Left hindlimb (tissue), 1 donor: ENCODE data around the gene RAG2.
"Not testable (repeated sequence)": the region's sequence is repeated elsewhere in the genome, so short reads cannot be mapped to it uniquely, and the experiment has no call there.

Source experiments
- DNase-seq: peaks from one replicate; pipeline ENCODE4 v3.0.0-alpha.2; 2018

The RAG2 gene

GRCh38 chr11:36596880-36597279 is 1.2 kb downstream of the RAG2 start:
- no peak for DNase-seq

- DNase-seq, result peak; percentile 78
Observed at GRCh38 chr11:36594316-36594989, 3.6 kb downstream of the RAG2 start, which contains the start of gene IFTAP. Gene IFTAP (plus strand): TSS chr11:36594502. CDS start chr11:36610104, 15,602 bp downstream.

- no peak for DNase-seq
Observed at GRCh38 chr11:36591433-36591832, 6.6 kb downstream of the RAG2 start.

DNA sequence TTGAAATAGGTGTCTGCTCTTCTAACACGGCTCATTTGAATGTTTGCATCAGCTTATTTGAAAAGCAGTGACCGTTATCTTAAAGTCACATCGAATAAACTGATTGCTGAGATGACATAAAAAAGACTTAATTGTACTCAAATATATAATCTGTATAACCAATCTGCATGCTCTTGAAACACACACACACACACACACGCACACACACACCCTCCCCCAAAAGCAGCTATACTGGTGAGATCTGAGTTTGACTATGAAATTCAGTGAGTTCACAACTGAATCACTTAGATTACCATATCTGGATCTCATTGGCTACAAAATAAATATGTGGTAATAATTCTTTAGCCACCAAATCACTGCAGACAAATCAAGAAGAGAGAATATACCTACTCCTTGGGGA is 7.5 kb downstream of the RAG2 start:
- no peak for DNase-seq

DNA sequence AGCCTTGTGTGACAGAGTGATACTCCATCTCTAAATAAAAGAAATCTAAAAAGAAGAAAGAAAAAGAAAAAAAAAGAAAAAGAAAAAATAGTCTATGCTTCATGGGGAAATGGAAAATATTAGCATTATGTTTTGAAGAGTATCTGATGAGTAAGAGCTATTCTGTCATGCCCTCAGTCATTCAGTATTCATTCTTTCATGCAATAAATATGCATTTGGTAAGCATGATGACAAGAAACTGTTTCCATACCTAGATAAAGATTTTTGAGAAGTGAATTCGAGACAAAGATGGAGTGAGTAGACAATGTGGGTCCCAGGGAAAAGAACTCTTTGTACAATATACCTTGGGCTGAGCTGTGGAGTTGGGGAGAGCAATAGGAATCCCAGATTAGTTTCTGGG is 9.9 kb downstream of the RAG2 start:
- no peak for DNase-seq

DNA sequence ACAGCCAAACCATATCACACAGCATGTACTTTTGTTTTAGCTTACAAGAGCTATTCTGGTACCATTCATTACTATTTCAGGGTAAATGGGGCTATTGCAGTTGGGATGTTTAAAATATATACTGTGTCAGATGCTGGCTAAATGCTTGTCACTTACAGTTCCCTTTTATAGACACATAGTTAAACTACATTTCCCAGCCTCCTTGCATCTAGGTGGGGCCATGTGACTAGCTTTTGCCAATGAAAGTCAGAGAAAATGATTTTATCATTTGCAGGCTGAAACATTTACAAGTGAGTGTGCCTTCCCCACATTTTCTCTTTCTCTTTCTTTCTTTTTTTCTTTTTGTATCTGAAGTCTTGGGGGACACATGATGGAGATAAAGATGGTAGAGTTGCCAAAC is 11.5 kb downstream of the RAG2 start:
- DNase-seq, result no peak

- DNase-seq, result no peak
Observed at GRCh38 chr11:36583667-36584066, 14.4 kb downstream of the RAG2 start.

- DNase-seq, result no peak
Observed at GRCh38 chr11:36581536-36581935, 16.5 kb downstream of the RAG2 start.

- DNase-seq, result no peak
Observed at GRCh38 chr11:36578458-36578857, 19.6 kb downstream of the RAG2 start.

- no peak for DNase-seq
Observed at GRCh38 chr11:36577859-36578258, 20.2 kb downstream of the RAG2 start.

DNA sequence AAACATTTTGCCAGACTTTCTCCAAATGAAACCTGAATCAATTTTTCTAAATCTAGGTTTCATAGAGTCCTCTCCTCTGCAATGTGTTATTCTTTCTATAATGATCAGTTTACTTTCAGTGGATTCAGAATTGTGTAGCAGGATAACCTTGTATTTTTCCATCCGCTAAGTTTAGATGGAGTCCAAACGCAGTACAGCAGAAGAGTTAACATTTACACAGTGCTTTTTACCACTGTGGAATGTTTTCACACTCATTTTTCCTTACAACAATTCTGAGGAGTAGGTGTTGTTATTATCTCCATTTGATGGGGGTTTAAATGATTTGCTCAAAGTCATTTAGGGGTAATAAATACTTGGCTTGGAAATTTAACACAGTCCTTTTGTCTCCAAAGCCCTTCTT is 20.7 kb downstream of the RAG2 start:
- no peak for DNase-seq

DNA sequence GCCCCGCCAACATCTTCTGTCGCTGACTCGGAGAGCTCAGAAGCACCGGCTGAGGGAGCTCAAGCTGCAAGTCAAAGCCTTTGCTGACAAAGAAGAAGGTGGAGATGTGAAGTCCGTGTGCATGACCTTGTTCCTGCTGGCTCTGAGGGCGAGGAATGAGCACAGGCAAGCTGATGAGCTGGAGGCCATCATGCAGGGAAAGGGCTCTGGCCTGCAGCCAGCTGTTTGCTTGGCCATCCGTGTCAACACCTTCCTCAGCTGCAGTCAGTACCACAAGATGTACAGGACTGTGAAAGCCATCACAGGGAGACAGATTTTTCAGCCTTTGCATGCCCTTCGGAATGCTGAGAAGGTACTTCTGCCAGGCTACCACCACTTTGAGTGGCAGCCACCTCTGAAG is 23.6 kb downstream of the RAG2 start:
- no peak for DNase-seq

DNA sequence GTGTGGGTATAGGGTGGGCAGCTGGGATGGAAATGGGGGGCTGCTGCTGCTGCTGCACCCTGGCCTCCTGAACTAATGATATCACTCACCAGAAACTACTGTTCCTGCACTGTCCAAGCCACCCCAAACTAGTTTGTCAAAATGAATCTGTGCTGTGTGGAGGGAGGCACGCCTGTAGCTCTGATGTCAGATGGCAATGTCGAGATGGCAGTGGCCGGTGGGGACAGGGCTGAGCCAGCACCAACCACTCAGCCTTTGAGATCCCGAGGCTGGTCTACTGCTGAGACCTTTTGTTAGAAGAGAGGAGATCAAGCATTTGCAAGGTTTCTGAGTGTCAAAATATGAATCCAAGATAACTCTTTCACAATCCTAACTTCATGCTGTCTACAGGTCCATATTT is 28.9 kb downstream of the RAG2 start:
- DNase-seq, result no peak

GRCh38 chr11:36567694-36568093 is 30.3 kb downstream of the RAG2 start, which contains the start of gene RAG1:
Gene RAG1 (plus strand): TSS chr11:36568007. CDS start chr11:36573305, 5,298 bp downstream.
- DNase-seq, result no peak

DNA sequence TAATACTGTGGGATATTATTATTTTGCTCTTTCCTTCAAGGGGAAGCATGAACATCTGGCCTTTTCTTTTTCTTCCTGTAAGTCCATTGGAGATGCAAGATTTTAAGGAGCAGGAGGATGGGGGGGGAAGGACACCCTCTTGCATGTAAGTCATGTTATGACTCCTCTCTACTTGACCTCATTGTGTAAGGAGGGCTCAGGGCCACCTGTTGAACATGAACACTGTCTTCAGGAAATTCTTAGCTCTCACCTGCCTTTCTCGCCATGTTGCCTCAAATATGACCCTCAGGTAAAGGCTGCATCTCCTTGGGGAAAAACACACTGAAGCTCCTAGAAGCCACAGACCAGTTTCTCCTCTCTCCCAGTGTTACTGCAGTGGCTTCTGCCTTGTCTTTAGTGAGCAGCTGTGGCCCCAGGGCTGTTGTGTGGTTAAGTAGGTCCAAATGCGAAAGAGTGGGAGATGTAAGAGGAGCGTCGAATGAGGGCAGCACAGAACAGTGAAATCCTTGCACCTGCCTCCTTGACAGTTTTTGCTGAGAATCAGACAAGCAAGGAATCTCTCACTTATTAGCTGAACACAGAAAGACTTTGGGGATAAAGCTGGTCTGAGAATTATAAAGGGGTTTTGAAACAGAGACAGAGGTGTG is 31.5 kb downstream of the RAG2 start:
- no peak for DNase-seq

DNA sequence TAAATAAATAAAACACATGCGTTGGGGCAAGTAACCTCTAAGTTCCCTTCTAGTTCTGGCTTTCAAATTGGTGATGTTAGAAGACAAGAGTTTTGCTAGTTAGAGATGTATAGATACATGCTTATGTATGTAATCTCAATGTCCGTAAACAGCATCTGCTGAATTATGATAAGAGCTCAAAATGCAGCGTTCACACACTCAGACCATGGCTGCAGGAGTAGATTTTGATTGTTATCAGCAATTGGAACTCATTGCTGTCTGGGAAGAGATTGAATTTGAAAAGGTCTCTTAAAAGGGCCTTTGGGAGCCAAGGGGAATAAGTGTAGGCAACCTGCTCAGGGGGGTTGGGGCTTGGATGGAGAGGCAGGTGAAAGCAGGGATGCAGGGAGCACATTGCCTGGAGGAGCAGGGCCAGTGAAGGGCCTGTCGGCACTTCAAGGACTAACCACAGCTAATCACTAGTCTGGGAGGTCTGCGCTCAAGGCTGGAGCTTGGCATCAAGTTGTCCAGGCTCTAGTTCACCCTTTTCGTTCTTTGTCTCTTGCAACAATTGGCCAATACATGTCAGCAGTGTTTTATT is 32.9 kb downstream of the RAG2 start:
- DNase-seq, result no peak

GRCh38 chr11:36564376-36565030 is 33.5 kb downstream of the RAG2 start:
- peak; percentile 54 for DNase-seq

GRCh38 chr11:36558571-36559413 is 39.2 kb downstream of the RAG2 start:
- DNase-seq, result no peak

GRCh38 chr11:36557991-36558390 is 40.0 kb downstream of the RAG2 start:
- no peak for DNase-seq

GRCh38 chr11:36557390-36557789 is 40.6 kb downstream of the RAG2 start:
- not testable (repeated sequence) for DNase-seq

GRCh38 chr11:36550385-36551115 is 47.5 kb downstream of the RAG2 start:
- no peak for DNase-seq
